ENCODE data around the gene EGLN2.
A peak's percentile ranks its signal among the peaks of the same experiment; 100 is the strongest.

The EGLN2 gene

GRCh38 chr19:40813182-40813581, 14.2 kb downstream of the EGLN2 start (continued):
- TF ChIP-seq ZNF704 (tag by site-specific recombination; IDR thresholded peaks at IDR 0.05): no peak
- TF ChIP-seq ZNF341 (tag by site-specific recombination; IDR thresholded peaks at IDR 0.05; ENCODE audit: low read depth): peak; percentile 92
- TF ChIP-seq GLIS1 (tag by site-specific recombination; IDR thresholded peaks at IDR 0.05): 0 out of 2 replicates have a peak, but pooled peaks have one; percentile 16
- no peak for TF ChIP-seq ZNF707 (tag by site-specific recombination; IDR thresholded peaks at IDR 0.05)
- TF ChIP-seq TRIM28 (IDR thresholded peaks at IDR 0.05; ENCODE audit: borderline replicate concordance, low read length): no peak
- TF ChIP-seq ZNF670 (tag by site-specific recombination; IDR thresholded peaks at IDR 0.05; ENCODE audit: low read depth): no peak
- peak; percentile 68 for TF ChIP-seq ZFHX2 (tag by site-specific recombination; conservative IDR thresholded peaks at IDR 0.05)
- no peak for TF ChIP-seq TSHZ1 (tag by site-specific recombination; IDR thresholded peaks at IDR 0.05; ENCODE audit: borderline replicate concordance)
- TF ChIP-seq ZNF510 (tag by site-specific recombination; IDR thresholded peaks at IDR 0.05; ENCODE audit: insufficient replicate concordance): no peak
- TF ChIP-seq ZNF157 (tag by site-specific recombination; IDR thresholded peaks at IDR 0.05): no peak

- Histone ChIP-seq H3K27ac (ENCODE audit: extremely low read depth, low read depth, low read length) (no peak overlapping the region), H3K4me1 (ENCODE audit: control insufficient read depth, insufficient read depth, low read length) (peaks cover 20% of the 10 kb centered on the region), H3K4me3 (ENCODE audit: low read depth, low read length) (no peak overlapping the region), H3K36me3 (ENCODE audit: control insufficient read depth in 2 of 2, insufficient read depth in 1 of 2, low read length in 2 of 2) (no peaks in the 10 kb centered on the region; a peak in 1 of 3 replicates), H3K9me3 (ENCODE audit: control insufficient read depth, insufficient read depth, low read depth, low read length) (no peaks in the 10 kb centered on the region)
- POLR2A ChIA-PET: no interaction called here
- TF ChIP-seq ZBTB6 (tag by site-specific recombination; IDR thresholded peaks at IDR 0.05) (no peak), ZNF311 (tag by site-specific recombination; IDR thresholded peaks at IDR 0.05; ENCODE audit: borderline replicate concordance) (0 out of 2 replicates have a peak, but pooled peaks have one; percentile 31), BCL6B (tag by site-specific recombination; IDR thresholded peaks at IDR 0.05) (0 out of 2 replicates have a peak, but pooled peaks have one; percentile 11), ZNF776 (tag by site-specific recombination; IDR thresholded peaks at IDR 0.05; ENCODE audit: borderline replicate concordance) (0 out of 2 replicates have a peak, but pooled peaks have one; percentile 38), ZNF138 (tag by site-specific recombination; IDR thresholded peaks at IDR 0.05; ENCODE audit: borderline replicate concordance) (no peak)
- CTCF ChIA-PET: interaction anchor here (0.6 kb wide), 1 partner anchor 164 kb away, joined by 3 read pairs; no protein-coding TSS in a partner anchor
Measured at GRCh38 chr19:40815223-40815622, 16.2 kb downstream of the EGLN2 start.
